ENCODE measurements around the gene ATP2B1. TPM values are rescaled to one million over a fixed set of nuclear protein-coding genes. Genes with fewer than 3 reads are reported as not detected.

The ATP2B1 gene
- total RNA-seq, 1 donor, result 214 TPM

GRCh38 chr12:89721291-89721987 is 12.8 kb upstream of the ATP2B1 start:
- no peak for TF ChIP-seq CTCF (IDR thresholded peaks at IDR 0.05; ENCODE audit: insufficient read depth, low read depth, low read length)
- no peak overlapping the region for H3K4me3 ChIP-seq (ENCODE audit: low read depth, low read length)
- no peak for DNase-seq (ENCODE audit: low read depth)

GRCh38 chr12:89717759-89718523 is 9.3 kb upstream of the ATP2B1 start:
- no peak for TF ChIP-seq CTCF (IDR thresholded peaks at IDR 0.05; ENCODE audit: insufficient read depth, low read depth, low read length)

GRCh38 chr12:89712706-89713105 is 4.1 kb upstream of the ATP2B1 start:
- DNase-seq (ENCODE audit: low read depth), result no peak
- H3K4me3 ChIP-seq (ENCODE audit: low read depth, low read length), result no peak overlapping the region
- TF ChIP-seq CTCF (IDR thresholded peaks at IDR 0.05; ENCODE audit: insufficient read depth, low read depth, low read length), result no peak

More at GRCh38 chr12:89717759-89718523, 9.3 kb upstream of the ATP2B1 start:
- DNase-seq (ENCODE audit: low read depth), result no peak
- no peak overlapping the region for H3K4me3 ChIP-seq (ENCODE audit: low read depth, low read length)

GRCh38 chr12:89710873-89711750 is 2.5 kb upstream of the ATP2B1 start:
- DNase-seq (ENCODE audit: low read depth), result no peak
- no peak for TF ChIP-seq CTCF (IDR thresholded peaks at IDR 0.05; ENCODE audit: insufficient read depth, low read depth, low read length)
- H3K4me3 ChIP-seq (ENCODE audit: low read depth, low read length), result peak overlapping the region; percentile 84

GRCh38 chr12:89709995-89710872 is 1.6 kb upstream of the ATP2B1 start:
- no peak for TF ChIP-seq CTCF (IDR thresholded peaks at IDR 0.05; ENCODE audit: insufficient read depth, low read depth, low read length)
- no peak for DNase-seq (ENCODE audit: low read depth)
- H3K4me3 ChIP-seq (ENCODE audit: low read depth, low read length), result peak overlapping the region; percentile 84
